ENCODE measurements around the gene GATM.

DNA sequence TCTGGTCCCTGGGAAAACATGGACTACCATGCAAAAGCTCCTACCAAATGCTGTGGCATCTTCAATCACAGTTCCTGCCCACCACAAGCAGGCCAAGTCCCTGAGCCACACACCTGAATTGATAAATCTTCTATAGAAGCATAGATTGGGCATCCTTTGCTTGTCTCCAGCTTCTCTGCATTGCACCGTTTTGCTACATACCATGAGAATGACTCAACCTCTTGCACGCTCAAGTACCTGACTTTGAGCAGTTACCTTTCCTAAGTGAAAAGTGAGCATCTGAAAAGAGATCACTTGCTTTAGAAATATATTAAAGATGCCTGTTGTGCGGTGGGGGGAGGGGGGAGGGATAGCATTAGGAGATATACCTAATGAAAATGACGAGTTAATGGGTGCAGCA lies 31.3 kb downstream of the GATM start:
- TF ChIP-seq SP1 (IDR thresholded peaks at IDR 0.05) = no peak
- TF ChIP-seq ZNF384 (IDR thresholded peaks at IDR 0.05) = no peak
- TF ChIP-seq ELF4 (IDR thresholded peaks at IDR 0.05) = no peak

All from HEK293T (cell line).